Smooth muscle cell (in vitro differentiated cells): ENCODE data around the gene KCNB1. TPM values are rescaled to one million over a fixed set of nuclear protein-coding genes. Genes with fewer than 3 reads are reported as not detected.
A peak's percentile ranks its signal among the peaks of the same experiment; 100 is the strongest.

Experiments
- DNase-seq: peaks from one replicate; lab custom pipeline; 2025; ENCODE audit not compliant: unreplicated experiment; lab: John Stamatoyannopoulos, UW
- H2AFZ ChIP-seq: fragments of 200-600 bp; sonication (generic); 2 replicates; pipeline ENCODE4 v1.6.0; 2016; ENCODE audit warnings: antibody characterized with exemption, low read depth, mild to moderate bottlenecking
- H3F3A ChIP-seq: fragments of 200-600 bp; sonication (generic); 2 replicates; pipeline ENCODE4 v1.6.0; 2017; ENCODE audit warnings: antibody characterized with exemption, low read depth
- H3K27ac ChIP-seq: fragments of 200-600 bp; sonication (generic); 2 replicates; pipeline ENCODE4 v1.5.1; 2016; ENCODE audit warnings: low read depth, mild to moderate bottlenecking
- H3K27me3 ChIP-seq: fragments of 200-600 bp; sonication (generic); 2 replicates; pipeline ENCODE4 v1.6.1; 2016; ENCODE audit warnings: low read depth, mild to moderate bottlenecking
- H3K36me3 ChIP-seq: fragments of 200-600 bp; sonication (generic); 2 replicates; pipeline ENCODE4 v1.5.1; 2016; ENCODE audit warnings: low read depth
- H3K4me1 ChIP-seq: fragments of 200-600 bp; sonication (generic); 2 replicates; pipeline ENCODE4 v1.5.1; 2016; ENCODE audit warnings: low read depth
- H3K4me2 ChIP-seq: fragments of 200-600 bp; sonication (generic); 2 replicates; pipeline ENCODE4 v1.6.0; 2016; ENCODE audit warnings: mild to moderate bottlenecking
- H3K4me3 ChIP-seq: fragments of 200-600 bp; sonication (generic); 2 replicates; pipeline ENCODE4 v1.5.1; 2016; ENCODE audit warnings: mild to moderate bottlenecking
- H3K79me2 ChIP-seq: fragments of 200-600 bp; sonication (generic); 2 replicates; pipeline ENCODE4 v1.6.0; 2016; ENCODE audit warnings: low read depth, mild to moderate bottlenecking
- H3K9ac ChIP-seq: fragments of 200-600 bp; sonication (generic); 2 replicates; pipeline ENCODE4 v1.6.0; 2016; ENCODE audit warnings: low read depth
- H3K9me3 ChIP-seq: fragments of 200-600 bp; sonication (generic); replicated peaks from 2 replicates; pipeline ENCODE4 v1.5.1; 2016; ENCODE audit warnings: low read depth
- H4K20me1 ChIP-seq: fragments of 200-600 bp; sonication (generic); 2 replicates; pipeline ENCODE4 v1.6.0; 2016; ENCODE audit warnings: low read depth
- WGBS: methylation state at CpG from one replicate; pipeline ENCODE4 v1.1.7; 2016; ENCODE audit warnings: low lambda C conversion rate; 5-methylcytosine and 5-hydroxymethylcytosine counted together
- polyA plus RNA-seq: library from polyadenylated mRNA; unstranded; fragments of >200 nt; fragmentation: Nextera tagmentation; extraction: Ambion mirVana; gene quantifications from 2 replicates; pipeline ENCODE4 v1.2.1, GENCODE V29; 2016
- total RNA-seq: library from RNA; depleted of rRNA; stranded (reverse); fragments of >200 nt; gene quantifications from 2 replicates; pipeline ENCODE4 v1.2.3, GENCODE V29; 2014
- TF ChIP-seq, protein P1 (sequence below): fragments of 200-600 bp; sonication (generic); IDR thresholded peaks from 2 replicates; pipeline ENCODE4 v1.5.1; 2017; ENCODE audit warnings: borderline replicate concordance, mild to moderate bottlenecking, antibody characterized with exemption; ENCODE audit not compliant: insufficient read depth, poor library complexity, severe bottlenecking

The KCNB1 gene
- total and polyA plus RNA-seq, 2 experiments from 2014 or later, result not detected

DNA sequence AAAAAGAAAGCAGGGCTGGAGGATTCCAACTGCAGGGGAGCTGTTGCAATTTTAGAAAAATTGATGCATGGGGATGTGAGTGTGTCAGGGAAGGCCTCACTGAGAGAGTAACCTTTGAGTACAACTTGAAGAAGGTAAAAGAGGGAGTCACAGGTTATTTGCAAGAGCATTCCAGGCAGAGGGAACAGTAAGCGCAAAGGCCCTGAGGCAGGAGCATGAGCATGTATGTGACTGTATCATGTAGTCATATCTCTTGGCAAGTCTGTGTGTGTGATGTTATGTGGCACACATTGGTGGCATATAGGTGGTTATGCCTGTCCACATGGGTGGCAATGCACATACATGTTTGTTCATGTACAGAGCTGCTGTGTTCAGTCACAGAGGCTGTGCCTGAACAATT is 133.4 kb downstream of the KCNB1 start:
- Histone ChIP-seq H2AFZ (no peak overlapping the region), H3K9me3 (no peaks in the 10 kb centered on the region), H4K20me1 (no peaks in the 10 kb centered on the region)

DNA sequence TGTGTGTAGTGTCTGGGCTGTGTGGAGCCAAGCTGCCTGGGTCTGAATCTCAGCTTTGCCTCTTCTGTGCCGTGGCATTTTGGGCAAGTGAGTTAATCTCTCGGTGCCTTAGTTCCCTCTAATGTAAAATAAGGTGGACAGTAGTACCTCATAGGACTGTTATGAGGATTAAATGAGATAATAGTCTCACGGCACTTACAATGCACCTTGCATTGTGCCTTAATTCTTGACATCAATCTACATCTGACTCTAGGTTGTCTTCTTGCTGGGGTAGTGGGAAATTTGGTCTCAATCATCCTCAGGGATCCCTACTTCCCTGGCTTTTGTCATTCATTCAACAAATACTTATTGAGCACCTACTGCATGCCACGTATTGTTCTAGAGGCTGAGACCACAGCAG is 133.9 kb downstream of the KCNB1 start:
- Histone ChIP-seq H3K79me2 (no peaks in the 10 kb centered on the region), H3K9ac (no peak overlapping the region), H3K9me3 (no peaks in the 10 kb centered on the region), H3F3A (no peaks in the 10 kb centered on the region), H3K4me3 (no peak overlapping the region), H3K36me3 (no peaks in the 10 kb centered on the region), H3K4me2 (no peak overlapping the region), H3K27me3 (peaks cover 7% of the 10 kb centered on the region), H4K20me1 (no peaks in the 10 kb centered on the region), H2AFZ (no peak overlapping the region), H3K4me1 (no peaks in the 10 kb centered on the region), H3K27ac (no peak overlapping the region)
- no peak for DNase-seq
- WGBS, result 93% methylated on average over 4 of the region's 4 CpGs
- TF ChIP-seq, protein P1, sequence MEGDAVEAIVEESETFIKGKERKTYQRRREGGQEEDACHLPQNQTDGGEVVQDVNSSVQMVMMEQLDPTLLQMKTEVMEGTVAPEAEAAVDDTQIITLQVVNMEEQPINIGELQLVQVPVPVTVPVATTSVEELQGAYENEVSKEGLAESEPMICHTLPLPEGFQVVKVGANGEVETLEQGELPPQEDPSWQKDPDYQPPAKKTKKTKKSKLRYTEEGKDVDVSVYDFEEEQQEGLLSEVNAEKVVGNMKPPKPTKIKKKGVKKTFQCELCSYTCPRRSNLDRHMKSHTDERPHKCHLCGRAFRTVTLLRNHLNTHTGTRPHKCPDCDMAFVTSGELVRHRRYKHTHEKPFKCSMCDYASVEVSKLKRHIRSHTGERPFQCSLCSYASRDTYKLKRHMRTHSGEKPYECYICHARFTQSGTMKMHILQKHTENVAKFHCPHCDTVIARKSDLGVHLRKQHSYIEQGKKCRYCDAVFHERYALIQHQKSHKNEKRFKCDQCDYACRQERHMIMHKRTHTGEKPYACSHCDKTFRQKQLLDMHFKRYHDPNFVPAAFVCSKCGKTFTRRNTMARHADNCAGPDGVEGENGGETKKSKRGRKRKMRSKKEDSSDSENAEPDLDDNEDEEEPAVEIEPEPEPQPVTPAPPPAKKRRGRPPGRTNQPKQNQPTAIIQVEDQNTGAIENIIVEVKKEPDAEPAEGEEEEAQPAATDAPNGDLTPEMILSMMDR, result no peak

More for the DNA sequence above, 133.4 kb downstream of the KCNB1 start:
- no peaks in the 10 kb centered on the region for H3K79me2 ChIP-seq
- no peak for DNase-seq
- no peaks in the 10 kb centered on the region for H3K36me3 ChIP-seq
- peaks cover 13% of the 10 kb centered on the region for H3K27me3 ChIP-seq
- H3F3A ChIP-seq, result no peaks in the 10 kb centered on the region
- H3K4me1 ChIP-seq, result no peaks in the 10 kb centered on the region
- no peak overlapping the region for H3K4me3 ChIP-seq
- no peak overlapping the region for H3K9ac ChIP-seq
- H3K4me2 ChIP-seq, result no peak overlapping the region
- 95% methylated on average over 1 of the region's 1 CpG for WGBS
- TF ChIP-seq, protein P1, result no peak
- H3K27ac ChIP-seq, result no peak overlapping the region

DNA sequence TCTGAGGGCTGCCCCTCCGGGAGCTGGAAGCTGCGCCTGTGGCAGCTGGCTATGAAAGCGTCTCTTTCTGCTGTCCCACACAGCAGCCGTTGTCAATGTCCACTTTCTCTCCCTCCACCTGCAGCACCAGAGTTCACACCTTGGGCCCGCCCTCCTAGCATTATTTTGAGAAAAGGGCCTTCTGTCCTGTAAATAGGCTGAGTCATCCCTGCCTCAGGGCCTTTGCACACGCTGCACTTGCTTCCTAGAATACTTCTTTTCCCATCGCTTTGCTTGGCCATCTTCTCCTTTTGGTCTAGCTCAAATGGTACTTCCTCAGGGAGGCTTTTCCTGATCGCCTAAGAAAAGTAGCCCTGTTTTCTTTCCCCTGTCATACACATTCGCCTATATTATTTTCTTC is 135.3 kb downstream of the KCNB1 start:
- no peak overlapping the region for H3K4me3 ChIP-seq
- H3K79me2 ChIP-seq, result no peaks in the 10 kb centered on the region
- DNase-seq, result no peak
- 90% methylated on average over 9 of the region's 9 CpGs for WGBS
- H3K9me3 ChIP-seq, result no peaks in the 10 kb centered on the region
- H3F3A ChIP-seq, result no peaks in the 10 kb centered on the region
- H3K27ac ChIP-seq, result no peak overlapping the region
- H3K27me3 ChIP-seq, result peaks cover 8% of the 10 kb centered on the region
- no peaks in the 10 kb centered on the region for H4K20me1 ChIP-seq
- TF ChIP-seq, protein P1, result no peak
- no peaks in the 10 kb centered on the region for H3K4me1 ChIP-seq
- no peak overlapping the region for H3K4me2 ChIP-seq
- H3K36me3 ChIP-seq, result no peaks in the 10 kb centered on the region
- H2AFZ ChIP-seq, result no peak overlapping the region
- H3K9ac ChIP-seq, result peak overlapping the region; percentile 14

DNA sequence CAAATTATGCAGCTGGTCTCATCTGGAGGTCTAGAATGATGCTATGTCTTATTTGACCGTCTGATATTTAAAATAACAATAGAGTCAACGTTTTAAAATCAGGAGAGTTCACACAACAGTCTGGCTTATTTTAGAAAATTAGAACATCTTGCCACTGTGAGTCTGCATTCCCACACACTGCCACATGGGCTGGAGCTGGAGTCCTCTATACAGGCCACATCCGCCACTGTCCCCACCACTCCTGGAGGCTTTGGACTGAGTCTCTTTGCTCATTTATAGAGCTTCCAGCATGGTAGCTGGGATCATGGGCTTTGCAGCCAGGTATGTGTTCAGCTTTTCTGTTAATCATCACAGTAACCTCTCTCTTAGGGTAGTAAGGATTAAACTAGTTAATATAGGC is 135.8 kb downstream of the KCNB1 start:
- peaks cover 8% of the 10 kb centered on the region for H3K27me3 ChIP-seq
- no peak overlapping the region for H3K4me2 ChIP-seq
- H3K9me3 ChIP-seq, result no peaks in the 10 kb centered on the region
- DNase-seq, result no peak
- 82% methylated on average over 3 of the region's 3 CpGs for WGBS
- H2AFZ ChIP-seq, result no peak overlapping the region
- no peaks in the 10 kb centered on the region for H4K20me1 ChIP-seq
- H3F3A ChIP-seq, result no peaks in the 10 kb centered on the region
- no peak overlapping the region for H3K4me3 ChIP-seq
- TF ChIP-seq, protein P1, result no peak
- H3K9ac ChIP-seq, result no peak overlapping the region
- H3K27ac ChIP-seq, result no peak overlapping the region
- H3K4me1 ChIP-seq, result no peaks in the 10 kb centered on the region
- H3K36me3 ChIP-seq, result no peaks in the 10 kb centered on the region
- no peaks in the 10 kb centered on the region for H3K79me2 ChIP-seq
